Astrocyte (in vitro differentiated cells and primary cell): Measurements from ENCODE around the gene LUC7L3. TPM values are rescaled to one million over a fixed set of nuclear protein-coding genes. Genes with fewer than 3 reads are reported as not detected.

ENCODE experiments used
- DNase-seq: peaks from one replicate; pipeline ENCODE4 v3.0.0-alpha.2; 2010; ENCODE audit warnings: low read depth
- FAIRE-seq: peaks from 2 replicates; lab custom pipeline; 2011; peaks lifted over from hg19 to GRCh38; lab: Jason Lieb, UNC
- H2AFZ ChIP-seq: 2 replicates; pipeline ENCODE4 v1.6.0; 2012; ENCODE audit warnings: low read depth, low read length, inconsistent platforms
- H3K27ac ChIP-seq: 2 replicates; pipeline ENCODE4 v1.5.1; 2011; ENCODE audit warnings: low read depth, low read length, inconsistent platforms
- H3K27me3 ChIP-seq: 2 replicates; pipeline ENCODE4 v1.6.0; 2011; ENCODE audit warnings: low read length, inconsistent platforms; ENCODE audit not compliant: insufficient read depth
- H3K36me3 ChIP-seq: 2 replicates; pipeline ENCODE4 v1.5.1; 2011; ENCODE audit warnings: low read length, inconsistent platforms; ENCODE audit not compliant: insufficient read depth
- H3K4me1 ChIP-seq: 2 replicates; pipeline ENCODE4 v1.5.1; 2011; ENCODE audit warnings: low read length, inconsistent platforms; ENCODE audit not compliant: insufficient read depth
- H3K4me2 ChIP-seq: 2 replicates; pipeline ENCODE4 v1.6.0; 2012; ENCODE audit warnings: low read length, inconsistent platforms
- H3K4me3 ChIP-seq: 2 replicates; pipeline ENCODE4 v1.5.1; 2011; ENCODE audit warnings: low read depth, mild to moderate bottlenecking, low read length, inconsistent platforms; ENCODE audit not compliant: insufficient read depth
- H3K79me2 ChIP-seq: 2 replicates; pipeline ENCODE4 v1.6.0; 2012; ENCODE audit warnings: mild to moderate bottlenecking, low read length, inconsistent platforms; ENCODE audit not compliant: insufficient read depth
- H3K9ac ChIP-seq: 2 replicates; pipeline ENCODE4 v1.6.0; 2012; ENCODE audit warnings: mild to moderate bottlenecking, low read length, inconsistent platforms
- H3K9me3 ChIP-seq: 2 replicates; pipeline ENCODE4 v1.5.1; 2012; ENCODE audit warnings: low read depth, mild to moderate bottlenecking, low read length, inconsistent platforms; ENCODE audit not compliant: insufficient read depth
- H4K20me1 ChIP-seq: 2 replicates; pipeline ENCODE4 v1.6.0; 2012; ENCODE audit warnings: low read length, inconsistent platforms; ENCODE audit not compliant: insufficient read depth
- H3K27ac Mint-ChIP-seq: one replicate; pipeline ENCODE4 v1.8.0; 2021; ENCODE audit warnings: mild to moderate bottlenecking, mixed read lengths; ENCODE audit not compliant: unreplicated experiment
- H3K27me3 Mint-ChIP-seq: one replicate; pipeline ENCODE4 v1.8.0; 2021; ENCODE audit warnings: low read depth, mixed read lengths; ENCODE audit not compliant: unreplicated experiment
- H3K36me3 Mint-ChIP-seq: one replicate; pipeline ENCODE4 v1.8.0; 2021; ENCODE audit warnings: low read depth, mixed read lengths; ENCODE audit not compliant: unreplicated experiment
- H3K4me1 Mint-ChIP-seq: one replicate; pipeline ENCODE4 v1.8.0; 2021; ENCODE audit warnings: low read depth, mixed read lengths; ENCODE audit not compliant: unreplicated experiment
- H3K4me3 Mint-ChIP-seq: one replicate; pipeline ENCODE4 v1.8.0; 2021; ENCODE audit warnings: mild to moderate bottlenecking, moderate library complexity, mixed read lengths; ENCODE audit not compliant: unreplicated experiment
- H3K9me3 Mint-ChIP-seq: one replicate; pipeline ENCODE4 v1.8.0; 2021; ENCODE audit warnings: mild to moderate bottlenecking, mixed read lengths; ENCODE audit not compliant: unreplicated experiment
- CTCF ChIP-seq: IDR thresholded peaks from 2 replicates; pipeline ENCODE4 v1.5.1; 2011; ENCODE audit warnings: low read depth, mild to moderate bottlenecking, inconsistent platforms, low read length, moderate library complexity; ENCODE audit not compliant: insufficient read depth
- EZH2 ChIP-seq: IDR thresholded peaks from 2 replicates; pipeline ENCODE4 v1.6.1; 2012; ENCODE audit warnings: mild to moderate bottlenecking, low read length, inconsistent platforms; ENCODE audit not compliant: insufficient read depth
- total RNA-seq: library from RNA; stranded (reverse); gene quantifications from 2 replicates; pipeline ENCODE4 v1.2.1, GENCODE V29; 2021

Gene LUC7L3
- total RNA-seq, 1 donor from 2014 or later = 93.0 TPM

DNA sequence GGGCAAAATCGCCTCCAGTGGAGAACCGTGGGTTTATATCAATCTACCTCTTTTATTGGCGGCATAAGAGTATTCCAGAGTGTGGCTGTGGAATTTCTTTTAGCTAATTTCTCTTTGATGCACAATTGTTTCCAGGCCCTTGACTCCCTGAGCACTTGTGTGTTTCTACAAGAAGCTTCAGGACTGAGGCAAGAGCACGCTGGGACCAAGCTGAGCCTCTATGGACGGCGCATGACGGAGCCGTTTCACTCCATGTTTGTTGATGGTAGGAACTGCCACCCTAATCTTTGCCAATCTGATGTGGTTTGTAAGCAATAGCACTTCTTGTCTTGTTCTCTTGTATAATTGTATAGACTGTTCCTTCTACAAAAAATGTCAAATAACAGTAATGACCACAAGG is 59.1 kb downstream of the LUC7L3 start:
- H2AFZ ChIP-seq = no peak overlapping the region
- Mint-ChIP-seq H3K9me3 (no peaks in the 10 kb centered on the region), H3K4me1 (no peaks in the 10 kb centered on the region), H3K27me3 (peaks cover 2% of the 10 kb centered on the region), H3K4me3 (no peak overlapping the region), H3K27ac (no peak overlapping the region), H3K36me3 (no peaks in the 10 kb centered on the region)
- no peaks in the 10 kb centered on the region for H3K4me1 ChIP-seq
- FAIRE-seq (no peak), DNase-seq (no peak)
- TF ChIP-seq CTCF = no peak
- no peak for TF ChIP-seq EZH2
- H3K27ac ChIP-seq = no peak overlapping the region
- no peak overlapping the region for H3K4me2 ChIP-seq
- peaks cover 2% of the 10 kb centered on the region for H3K27me3 ChIP-seq
- H4K20me1 ChIP-seq = no peaks in the 10 kb centered on the region
- no peaks in the 10 kb centered on the region for H3K9me3 ChIP-seq
- H3K9ac ChIP-seq = no peak overlapping the region
- H3K79me2 ChIP-seq = no peaks in the 10 kb centered on the region
- H3K4me3 ChIP-seq = no peak overlapping the region
- no peaks in the 10 kb centered on the region for H3K36me3 ChIP-seq

GRCh38 chr17:50778988-50779387 is 59.6 kb downstream of the LUC7L3 start:
- Histone ChIP-seq H3K4me3 (no peak overlapping the region), H2AFZ (no peak overlapping the region), H3K79me2 (no peaks in the 10 kb centered on the region), H3K27ac (no peak overlapping the region), H3K4me1 (no peaks in the 10 kb centered on the region), H3K4me2 (no peak overlapping the region), H3K9ac (no peak overlapping the region), H3K27me3 (peaks cover 2% of the 10 kb centered on the region), H4K20me1 (no peaks in the 10 kb centered on the region), H3K9me3 (no peaks in the 10 kb centered on the region), H3K36me3 (no peaks in the 10 kb centered on the region)
- TF ChIP-seq EZH2 (no peak), CTCF (no peak)
- DNase-seq (no peak), FAIRE-seq (no peak)
- Mint-ChIP-seq H3K27ac (no peak overlapping the region), H3K4me1 (no peaks in the 10 kb centered on the region), H3K4me3 (no peak overlapping the region), H3K9me3 (no peaks in the 10 kb centered on the region), H3K27me3 (peaks cover 2% of the 10 kb centered on the region), H3K36me3 (no peaks in the 10 kb centered on the region)

DNA sequence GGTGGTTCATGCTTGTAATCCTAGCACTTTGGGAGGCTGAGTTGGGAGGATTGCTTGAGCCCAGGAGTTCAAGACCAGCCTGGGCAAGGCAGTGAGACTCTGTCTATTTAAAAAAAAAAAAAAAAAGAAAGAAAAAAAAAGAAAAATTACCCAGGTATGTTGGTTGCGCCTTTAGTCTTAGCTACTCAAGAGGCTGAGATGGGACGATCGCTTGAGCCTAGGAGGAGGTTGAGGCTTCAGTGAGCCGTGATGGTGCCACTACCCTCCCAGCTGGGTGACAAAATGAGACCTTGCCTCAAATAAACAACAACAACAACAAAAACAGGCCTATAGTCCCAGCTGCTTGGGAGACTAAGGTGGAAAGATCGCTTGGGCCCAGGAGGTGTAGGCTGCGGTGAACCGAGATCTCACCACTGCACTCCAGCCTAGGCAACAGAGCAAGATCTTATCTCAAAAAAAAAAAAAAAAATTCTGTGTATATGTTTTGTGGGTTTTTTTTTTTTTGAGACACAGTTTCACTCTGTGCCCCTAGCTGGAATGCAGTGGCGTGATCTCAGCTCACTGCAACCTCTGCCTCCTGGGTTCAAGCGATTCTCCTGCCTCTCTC is 60.4 kb downstream of the LUC7L3 start:
- Histone ChIP-seq H3K79me2 (no peaks in the 10 kb centered on the region), H3K4me3 (no peak overlapping the region), H3K9me3 (no peaks in the 10 kb centered on the region), H3K4me2 (no peak overlapping the region), H3K36me3 (no peaks in the 10 kb centered on the region), H2AFZ (no peak overlapping the region), H3K27ac (no peak overlapping the region), H3K4me1 (no peaks in the 10 kb centered on the region), H4K20me1 (no peaks in the 10 kb centered on the region), H3K27me3 (peaks cover 2% of the 10 kb centered on the region), H3K9ac (no peak overlapping the region)
- TF ChIP-seq EZH2 (no peak), CTCF (no peak)
- Mint-ChIP-seq H3K27me3 (peaks cover 2% of the 10 kb centered on the region), H3K36me3 (no peaks in the 10 kb centered on the region), H3K9me3 (no peaks in the 10 kb centered on the region), H3K4me1 (no peaks in the 10 kb centered on the region), H3K4me3 (no peak overlapping the region), H3K27ac (no peak overlapping the region)
- FAIRE-seq (no peak), DNase-seq (no peak)
